Neural progenitor cell (in vitro differentiated cells): ENCODE measurements around the gene AGRP.

ENCODE experiments used
- EZH2 ChIP-seq: fragments of 200-600 bp; sonication (generic); IDR thresholded peaks from 2 replicates; pipeline ENCODE4 v1.6.1; 2017; ENCODE audit warnings: antibody characterized with exemption, mild to moderate bottlenecking, moderate library complexity
- TF ChIP-seq, protein P1 (sequence below): fragments of 200-600 bp; sonication (generic); IDR thresholded peaks from 2 replicates; pipeline ENCODE4 v1.5.1; 2017; ENCODE audit warnings: antibody characterized with exemption, mild to moderate bottlenecking

DNA sequence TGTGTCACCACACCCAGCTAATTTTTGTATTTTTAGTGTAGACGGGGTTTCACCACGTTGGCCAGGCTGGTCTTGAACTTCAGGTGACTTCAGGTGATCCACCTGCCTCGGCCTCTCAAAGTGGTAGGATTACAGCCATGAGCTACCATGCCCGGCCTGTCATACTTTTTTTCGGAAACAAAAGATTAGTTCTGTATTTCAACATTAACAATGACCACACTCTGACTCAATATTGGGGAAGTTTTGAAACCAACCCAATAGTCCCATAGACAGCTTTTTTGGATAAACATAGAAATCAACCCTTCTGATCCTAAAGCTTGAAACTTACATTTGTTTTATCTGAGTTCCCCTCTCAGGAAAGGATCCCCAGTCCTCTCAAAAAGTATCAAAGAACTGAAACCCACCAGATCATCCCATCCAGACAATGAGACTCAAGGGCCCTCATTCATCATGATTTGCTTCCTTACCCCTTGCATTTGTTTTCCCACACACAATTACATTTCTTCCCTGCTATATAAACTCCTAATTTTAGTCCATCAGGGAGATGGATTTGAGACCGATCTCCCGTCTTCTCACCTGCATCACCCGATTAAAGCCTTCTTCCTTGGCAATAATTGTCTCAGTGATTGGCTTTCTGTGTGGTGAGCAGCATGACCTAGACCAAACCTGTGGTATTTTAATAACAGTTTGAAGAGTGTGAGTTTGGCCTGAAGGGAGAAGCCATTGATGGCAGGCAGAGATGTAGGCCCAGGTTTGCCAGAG, 7.2 kb upstream of the AGRP start:
- TF ChIP-seq EZH2: no peak
- TF ChIP-seq, protein P1, sequence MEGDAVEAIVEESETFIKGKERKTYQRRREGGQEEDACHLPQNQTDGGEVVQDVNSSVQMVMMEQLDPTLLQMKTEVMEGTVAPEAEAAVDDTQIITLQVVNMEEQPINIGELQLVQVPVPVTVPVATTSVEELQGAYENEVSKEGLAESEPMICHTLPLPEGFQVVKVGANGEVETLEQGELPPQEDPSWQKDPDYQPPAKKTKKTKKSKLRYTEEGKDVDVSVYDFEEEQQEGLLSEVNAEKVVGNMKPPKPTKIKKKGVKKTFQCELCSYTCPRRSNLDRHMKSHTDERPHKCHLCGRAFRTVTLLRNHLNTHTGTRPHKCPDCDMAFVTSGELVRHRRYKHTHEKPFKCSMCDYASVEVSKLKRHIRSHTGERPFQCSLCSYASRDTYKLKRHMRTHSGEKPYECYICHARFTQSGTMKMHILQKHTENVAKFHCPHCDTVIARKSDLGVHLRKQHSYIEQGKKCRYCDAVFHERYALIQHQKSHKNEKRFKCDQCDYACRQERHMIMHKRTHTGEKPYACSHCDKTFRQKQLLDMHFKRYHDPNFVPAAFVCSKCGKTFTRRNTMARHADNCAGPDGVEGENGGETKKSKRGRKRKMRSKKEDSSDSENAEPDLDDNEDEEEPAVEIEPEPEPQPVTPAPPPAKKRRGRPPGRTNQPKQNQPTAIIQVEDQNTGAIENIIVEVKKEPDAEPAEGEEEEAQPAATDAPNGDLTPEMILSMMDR: no peak
